Transverse colon (tissue), 4 donors: Measurements from ENCODE around the gene ADK. TPM values are rescaled to one million over a fixed set of nuclear protein-coding genes. Genes with fewer than 3 reads are reported as not detected.

ENCODE experiments used
- DNase-seq: peaks from one replicate; pipeline ENCODE4 v3.0.0-alpha.2; 2019
- H3K27ac ChIP-seq, 4 donors: fragments of 200-600 bp; sonication (generic); 2 replicates each; pipeline ENCODE4 v1.5.1; 2016 to 2018; ENCODE audit warnings: inconsistent platforms in 4 of 4
- H3K27me3 ChIP-seq: fragments of 200-600 bp; sonication (generic); 2 replicates; pipeline ENCODE4 v1.5.1; 2017; ENCODE audit warnings: inconsistent platforms
- H3K36me3 ChIP-seq, 4 donors: fragments of 200-600 bp; sonication (generic); 2 replicates each; pipeline ENCODE4 v1.5.1; 2017 to 2019; ENCODE audit warnings: inconsistent platforms in 4 of 4
- H3K4me1 ChIP-seq, 4 donors: fragments of 200-600 bp; sonication (generic); 2 replicates each; pipeline ENCODE4 v1.5.1; 2017 to 2020; ENCODE audit warnings: inconsistent platforms in 4 of 4
- H3K4me3 ChIP-seq, 4 donors: fragments of 200-600 bp; sonication (generic); 1 replicate in 1 of 4; 2 replicates in 3 of 4; pipeline versions ENCODE4 v1.5.1 to v1.6.1; 2017 to 2019; ENCODE audit warnings: inconsistent platforms in 4 of 4
- H3K9me3 ChIP-seq, 2 donors: fragments of 200-600 bp; sonication (generic); 2 replicates each; pipeline ENCODE4 v1.5.1; 2017 to 2019; ENCODE audit warnings: inconsistent platforms in 2 of 2
- CTCF ChIP-seq, 5 experiments: fragments of 200-600 bp in 3 of 5; fragments of 450-650 bp in 2 of 5; sonication (generic) in 3 of 5; IDR thresholded peaks; 1 replicate in 2 of 5; 2 replicates in 3 of 5; pipeline ENCODE4 v1.5.1; 2016 to 2017; ENCODE audit warnings: antibody characterized with exemption in 5 of 5, inconsistent platforms in 3 of 5, mild to moderate bottlenecking in 2 of 5, moderate library complexity in 1 of 5
- EP300 ChIP-seq: sonication (generic); formaldehyde crosslinking; IDR thresholded peaks from one replicate; pipeline ENCODE4 v1.6.1; 2017; ENCODE audit warnings: antibody characterized with exemption, low read depth
- POLR2A ChIP-seq: fragments of 450-650 bp; IDR thresholded peaks from one replicate; pipeline ENCODE4 v1.6.1; 2016; ENCODE audit warnings: antibody characterized with exemption, mild to moderate bottlenecking, moderate library complexity
- POLR2AphosphoS5 ChIP-seq, 3 donors: sonication (generic); formaldehyde crosslinking; IDR thresholded peaks; one replicate each; pipeline ENCODE4 v1.6.1; 2016; ENCODE audit warnings: antibody characterized with exemption in 3 of 3
- WGBS, 2 donors: methylation state at CpG; one replicate each; pipeline ENCODE4 v1.1.5; 2018; ENCODE audit warnings: low coverage in 1 of 2; 5-methylcytosine and 5-hydroxymethylcytosine counted together
- in situ Hi-C, 4 donors: fragments of 200-750 bp; cut with MboI; loops; one replicate each; pipeline versions ENCODE4 v1.15.0 to v1.15.1; 2017; ENCODE audit warnings: low sequenced_read_pairs in 3 of 4, low pct_ligation_motif_present in 1 of 4, low pct_unique_long_range_greater_than_20kb in 1 of 4
- intact Hi-C: fragments of 100-400 bp; cut with DNase I; formaldehyde crosslinking; loops from one replicate; pipeline ENCODE4 v1.15.1; 2023; ENCODE audit warnings: low total_unique reads
- total RNA-seq, 4 donors: library from RNA; depleted of rRNA; stranded (reverse); fragments of >200 nt; gene quantifications; one replicate each; pipeline ENCODE4 v1.1.0, GENCODE V29; 2016

Gene ADK
- total RNA-seq, 4 donors from 2014 or later, result 6.8 to 25.2 (median 14.8) TPM

GRCh38 chr10:74332398-74332797 is 181.4 kb downstream of the ADK start:
- Histone ChIP-seq H3K4me3 (no peak overlapping the region), H3K27me3 (no peaks in the 10 kb centered on the region), H3K4me1 (no peaks in the 10 kb centered on the region), H3K9me3 (peaks cover 0 to 5% of the 10 kb centered on the region in 2 donors), H3K27ac (no peak overlapping the region), H3K36me3 (no peaks in the 10 kb centered on the region)
- no peak for TF ChIP-seq EP300
- intact Hi-C loops, result no loop called here
- no peak for DNase-seq
- in situ Hi-C loops, result no loop called here

GRCh38 chr10:74333174-74333573 is 182.2 kb downstream of the ADK start:
- intact Hi-C loops, result no loop called here
- H3K27me3 ChIP-seq, result no peaks in the 10 kb centered on the region
- H3K4me1 ChIP-seq, result no peaks in the 10 kb centered on the region
- in situ Hi-C loops, result no loop called here
- 75 to 84% methylated on average over 2 of the region's 2 CpGs for WGBS, 2 donors
- H3K27ac ChIP-seq, result no peak overlapping the region
- no peak for DNase-seq
- TF ChIP-seq POLR2AphosphoS5 (IDR thresholded peaks at IDR 0.05), result no peak
- TF ChIP-seq EP300, result no peak
- TF ChIP-seq CTCF (IDR thresholded peaks at IDR 0.05), result no peak
- no peak for TF ChIP-seq POLR2A
- H3K36me3 ChIP-seq, result no peaks in the 10 kb centered on the region
- H3K4me3 ChIP-seq, result no peak overlapping the region
- H3K9me3 ChIP-seq, result peaks cover 0 to 5% of the 10 kb centered on the region in 2 donors

- no peak for DNase-seq
- in situ Hi-C loops (no loop called here), intact Hi-C loops (no loop called here)
- peaks cover 0 to 5% of the 10 kb centered on the region in 2 donors for H3K9me3 ChIP-seq
- no peaks in the 10 kb centered on the region for H3K4me1 ChIP-seq
- no peaks in the 10 kb centered on the region for H3K27me3 ChIP-seq
- TF ChIP-seq POLR2A (no peak), POLR2AphosphoS5 (IDR thresholded peaks at IDR 0.05) (no peak), EP300 (no peak), CTCF (IDR thresholded peaks at IDR 0.05) (no peak)
- no peak overlapping the region for H3K27ac ChIP-seq
- no peak overlapping the region for H3K4me3 ChIP-seq
- H3K36me3 ChIP-seq, result no peaks in the 10 kb centered on the region
Observed at GRCh38 chr10:74334221-74334620, 183.2 kb downstream of the ADK start.

GRCh38 chr10:74335501-74335900 is 184.5 kb downstream of the ADK start:
- no peak overlapping the region for H3K4me3 ChIP-seq
- H3K27ac ChIP-seq, result no peak overlapping the region
- H3K4me1 ChIP-seq, result no peaks in the 10 kb centered on the region
- H3K27me3 ChIP-seq, result no peaks in the 10 kb centered on the region
- in situ Hi-C loops, result no loop called here
- H3K9me3 ChIP-seq, result peaks cover 0 to 5% of the 10 kb centered on the region in 2 donors
- TF ChIP-seq POLR2AphosphoS5 (IDR thresholded peaks at IDR 0.05) (no peak), EP300 (no peak), CTCF (IDR thresholded peaks at IDR 0.05) (no peak), POLR2A (no peak)
- no peak for DNase-seq
- intact Hi-C loops, result no loop called here
- WGBS, 2 donors, result 40 to 78% methylated on average over 1 of the region's 1 CpG
- H3K36me3 ChIP-seq, result no peaks in the 10 kb centered on the region

GRCh38 chr10:74337330-74338016 is 186.5 kb downstream of the ADK start:
- in situ Hi-C loops (no loop called here), intact Hi-C loops (no loop called here)
- no peaks in the 10 kb centered on the region for H3K27me3 ChIP-seq
- H3K4me3 ChIP-seq, result no peak overlapping the region
- no peaks in the 10 kb centered on the region for H3K4me1 ChIP-seq
- no peak overlapping the region for H3K27ac ChIP-seq
- TF ChIP-seq EP300 (no peak), POLR2A (no peak), CTCF (IDR thresholded peaks at IDR 0.05) (no peak), POLR2AphosphoS5 (IDR thresholded peaks at IDR 0.05) (no peak)
- peaks cover 0 to 5% of the 10 kb centered on the region in 2 donors for H3K9me3 ChIP-seq
- DNase-seq, result no peak
- 94 to 99% methylated on average over 5 to 8 of the region's 8 CpGs for WGBS, 2 donors
- no peaks in the 10 kb centered on the region for H3K36me3 ChIP-seq
